ENCODE measurements around the gene MKNK1.

MKNK1 gene

DNA sequence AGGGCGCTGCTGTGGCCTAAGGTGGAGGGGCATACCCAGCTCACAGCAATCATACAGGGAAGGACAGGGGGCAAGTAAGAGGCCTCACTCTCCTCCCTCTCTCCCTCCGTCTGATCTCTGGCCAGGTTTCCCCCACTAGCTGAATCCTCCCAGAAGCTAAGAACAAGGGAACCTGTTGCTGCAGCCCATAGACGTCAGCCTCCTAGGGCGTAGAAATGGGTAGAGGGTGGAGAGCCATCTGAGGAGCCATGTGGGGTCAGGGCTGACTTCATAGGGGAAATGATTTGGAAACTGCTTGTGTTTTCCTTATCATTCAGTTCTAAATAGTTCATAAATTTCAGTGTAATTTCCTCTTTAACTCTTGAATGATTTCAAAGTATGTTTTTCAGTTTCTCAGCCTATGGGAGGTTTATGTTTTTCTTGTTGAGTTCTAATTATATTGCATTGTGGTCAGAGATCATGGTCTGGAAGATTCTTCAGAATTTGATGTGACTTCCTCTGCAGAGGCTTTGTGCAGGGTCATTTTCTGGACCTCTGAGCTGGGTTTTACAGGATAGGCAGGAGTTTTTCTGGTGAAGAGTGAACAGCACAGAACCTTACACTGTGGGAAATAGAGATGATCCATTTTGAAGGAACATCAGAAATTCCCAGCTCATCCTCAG, 14.8 kb upstream of the MKNK1 start:
- no peak for DNase-seq

DNA sequence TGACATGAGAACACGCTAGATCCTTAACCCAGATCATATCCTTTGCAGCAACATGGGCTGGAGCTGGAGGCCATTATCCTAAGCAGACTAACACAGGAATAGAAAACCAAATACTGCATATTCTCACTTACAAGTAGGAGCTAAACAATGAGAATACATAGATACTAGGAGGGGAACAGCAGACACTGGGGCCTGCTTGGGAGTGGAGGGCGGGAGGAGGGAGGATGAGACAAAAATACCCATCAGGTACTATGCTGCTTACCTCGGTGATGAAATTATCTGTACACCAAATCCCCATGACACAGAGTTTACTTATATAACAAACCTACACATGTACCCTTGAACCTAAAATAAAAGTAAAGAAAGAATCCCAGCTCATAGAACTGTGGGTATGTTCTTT, 13.8 kb upstream of the MKNK1 start:
- DNase-seq = no peak

DNA sequence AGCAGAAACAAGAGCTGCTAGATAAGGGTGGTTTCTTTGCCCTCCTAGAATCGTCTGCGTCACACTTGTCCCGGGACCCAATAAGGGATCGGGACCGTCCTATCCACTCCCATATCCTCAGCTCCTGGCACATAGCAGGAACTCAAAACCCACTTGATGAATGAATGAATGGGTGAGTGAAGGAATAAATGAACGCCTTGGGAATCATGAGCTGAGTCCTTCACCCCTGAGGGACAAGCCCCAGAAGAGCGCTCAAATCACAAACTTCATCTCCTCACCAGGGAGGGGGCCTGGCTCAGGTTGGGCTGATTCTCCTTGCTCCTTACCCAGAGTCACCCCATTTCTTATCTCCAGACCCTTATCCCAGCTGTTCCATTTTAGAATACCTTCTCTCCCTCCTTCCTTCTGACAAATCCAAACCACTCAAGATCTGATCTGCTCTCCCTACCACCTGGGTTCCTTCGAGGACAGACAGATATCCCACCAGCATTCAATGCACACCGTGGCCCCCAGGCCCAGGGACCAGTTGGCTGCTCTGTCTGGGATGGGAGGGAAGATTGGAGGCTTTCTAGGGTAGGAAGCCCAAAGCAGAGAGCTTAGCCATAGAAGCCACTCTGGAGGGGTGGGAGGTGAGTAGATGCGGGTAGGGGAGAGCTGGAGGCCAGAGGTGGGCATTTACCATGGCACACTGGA, 13.2 kb upstream of the MKNK1 start:
- no peak for DNase-seq

DNA sequence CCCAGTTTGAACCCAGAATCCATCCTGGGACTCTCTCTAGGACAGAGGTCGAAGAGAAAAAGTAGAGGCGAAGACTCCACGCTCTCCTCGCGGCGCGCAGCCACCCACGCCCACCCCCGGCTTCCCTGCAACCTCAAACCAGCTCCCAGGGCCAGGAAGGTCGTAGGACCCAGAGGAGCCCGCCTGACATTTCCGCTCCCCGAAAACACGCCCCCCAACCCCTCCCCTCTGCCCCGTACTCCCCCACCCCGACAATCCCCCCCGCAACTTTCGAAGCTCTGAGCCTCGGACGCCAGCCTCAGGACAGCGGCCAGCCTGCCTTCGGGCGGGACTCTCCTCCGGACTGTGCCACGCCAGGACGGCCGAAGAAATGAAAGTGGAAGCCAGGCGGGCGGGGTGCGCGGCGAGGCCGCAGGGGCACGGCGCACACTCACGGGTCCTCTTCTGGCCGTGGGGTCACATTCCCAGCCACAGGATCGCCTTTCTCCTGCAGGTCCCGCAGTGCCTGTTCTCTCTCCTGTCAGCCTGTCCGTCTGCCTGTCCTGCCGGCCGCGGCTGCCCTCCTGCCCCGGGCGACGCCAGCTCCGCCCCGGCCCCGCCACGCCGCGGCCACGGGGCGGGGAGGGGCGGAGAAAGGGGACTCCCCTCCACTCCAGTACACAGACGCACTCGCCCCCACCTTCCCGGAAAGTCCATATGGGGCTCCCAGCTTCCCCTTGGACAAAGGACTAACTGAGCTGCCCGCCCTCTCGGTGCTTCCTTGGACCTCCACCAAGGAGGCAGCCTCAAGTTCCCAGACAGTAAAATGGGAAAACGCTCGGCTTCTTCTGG, 12.4 kb upstream of the MKNK1 start, which contains the start of gene MOB3C:
MOB3C (minus strand) TSS at position 535 of the 831 bp plus-strand sequence. CDS start 3,490 bp downstream, outside the sequence.
- no peak for DNase-seq

DNA sequence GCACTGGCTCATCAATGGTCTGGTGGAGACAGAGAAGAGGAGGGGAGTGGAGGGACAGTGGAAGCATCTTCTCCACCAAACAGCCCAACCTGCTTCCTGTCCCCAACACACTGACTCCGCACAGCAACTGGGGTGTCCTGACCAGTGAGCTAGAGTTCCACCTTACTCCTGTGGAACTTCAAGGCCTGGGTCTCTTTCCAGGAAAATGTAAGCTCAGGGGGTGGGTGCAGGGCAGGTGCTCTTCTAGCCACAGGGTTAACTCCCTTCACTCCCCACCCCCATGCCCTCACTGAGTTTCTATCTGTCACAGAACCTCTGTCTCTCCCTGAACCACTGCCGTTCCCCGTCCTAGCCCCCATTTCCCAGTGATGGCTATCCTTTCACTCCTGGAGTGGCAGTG, 11.7 kb upstream of the MKNK1 start:
- DNase-seq = no peak

DNA sequence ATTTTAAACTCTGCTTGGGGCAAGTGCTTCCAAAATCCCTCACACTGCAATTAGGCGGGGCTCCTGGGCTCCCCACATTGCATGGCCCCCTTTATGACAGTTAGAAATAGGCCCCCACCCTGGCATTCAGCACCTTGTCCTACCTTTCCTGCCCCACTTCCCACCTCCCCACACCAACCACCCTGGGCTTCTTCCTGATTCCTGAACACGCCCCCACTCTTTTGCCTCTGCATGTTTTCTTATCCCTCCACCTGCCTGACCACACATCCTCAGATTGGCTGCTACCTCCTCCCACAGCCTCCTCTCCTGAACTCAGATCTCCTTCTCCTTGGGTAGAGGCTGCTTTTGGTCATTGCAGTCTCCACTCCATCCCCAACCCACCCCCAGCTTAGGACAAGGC, 11.0 kb upstream of the MKNK1 start:
- no peak for DNase-seq

DNA sequence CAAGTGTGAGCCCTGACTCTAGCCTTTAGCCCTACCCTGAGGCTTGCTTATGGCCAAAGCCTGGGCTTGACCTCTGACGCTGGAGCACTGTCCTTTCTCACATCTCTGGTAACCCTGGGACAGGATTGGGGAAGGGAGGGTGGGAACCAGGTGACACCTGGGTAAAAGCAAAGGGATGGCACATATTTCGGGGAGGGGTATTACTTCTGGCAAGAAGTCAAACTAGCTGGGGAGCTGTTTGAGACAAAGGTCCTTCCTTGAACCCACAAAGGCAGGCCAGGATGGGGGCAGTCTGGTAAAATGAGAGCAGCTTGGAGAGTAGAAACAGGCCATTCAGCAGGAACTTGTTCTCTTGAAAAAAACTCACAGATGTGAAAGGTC, 10.5 kb upstream of the MKNK1 start:
- no peak for DNase-seq

DNA sequence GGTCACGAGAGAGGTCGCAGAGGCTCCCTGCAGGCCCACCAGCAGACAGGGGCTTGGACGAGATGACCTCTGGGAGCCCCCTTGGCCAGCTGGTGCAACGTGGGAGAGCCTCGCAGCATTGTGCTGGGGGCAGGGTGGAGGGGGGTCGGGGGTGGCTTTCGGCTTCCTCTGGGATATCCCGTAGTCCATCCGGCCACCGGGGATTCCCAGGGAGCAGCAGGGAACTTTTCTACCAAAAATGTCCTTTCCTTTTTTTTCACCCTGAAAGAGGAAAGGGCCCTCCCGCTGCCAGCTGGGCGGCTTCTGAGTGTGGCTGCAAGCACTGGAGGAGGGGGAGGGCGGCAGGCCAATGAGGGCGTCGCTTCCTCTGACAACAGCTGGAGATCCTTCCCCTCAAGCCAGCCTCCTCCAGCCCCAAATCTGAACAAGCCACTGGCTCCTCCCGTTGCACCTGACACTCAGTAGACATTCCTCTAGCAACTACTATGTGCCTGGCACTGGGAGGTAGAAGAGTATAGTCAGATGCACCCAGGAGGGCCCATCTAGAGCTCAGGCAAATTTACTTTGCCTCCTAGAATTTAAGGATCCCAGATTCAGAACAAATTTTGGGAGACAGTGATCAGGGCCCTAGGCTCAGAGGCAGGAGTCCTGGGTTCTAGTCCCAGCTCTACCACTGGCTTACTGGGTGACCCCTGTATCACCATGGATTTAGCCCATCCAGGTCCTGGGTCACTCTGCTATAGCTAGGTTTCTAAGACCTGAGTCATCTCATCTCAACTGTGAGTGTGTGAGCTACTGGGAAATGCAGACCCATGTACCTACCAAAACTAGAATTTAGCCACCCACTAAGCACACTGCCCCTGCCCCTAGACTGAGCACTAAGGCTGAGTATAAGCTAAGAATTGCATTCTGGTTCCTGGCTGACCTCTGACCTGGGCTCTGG, 9.9 kb upstream of the MKNK1 start:
- no peak for DNase-seq

DNA sequence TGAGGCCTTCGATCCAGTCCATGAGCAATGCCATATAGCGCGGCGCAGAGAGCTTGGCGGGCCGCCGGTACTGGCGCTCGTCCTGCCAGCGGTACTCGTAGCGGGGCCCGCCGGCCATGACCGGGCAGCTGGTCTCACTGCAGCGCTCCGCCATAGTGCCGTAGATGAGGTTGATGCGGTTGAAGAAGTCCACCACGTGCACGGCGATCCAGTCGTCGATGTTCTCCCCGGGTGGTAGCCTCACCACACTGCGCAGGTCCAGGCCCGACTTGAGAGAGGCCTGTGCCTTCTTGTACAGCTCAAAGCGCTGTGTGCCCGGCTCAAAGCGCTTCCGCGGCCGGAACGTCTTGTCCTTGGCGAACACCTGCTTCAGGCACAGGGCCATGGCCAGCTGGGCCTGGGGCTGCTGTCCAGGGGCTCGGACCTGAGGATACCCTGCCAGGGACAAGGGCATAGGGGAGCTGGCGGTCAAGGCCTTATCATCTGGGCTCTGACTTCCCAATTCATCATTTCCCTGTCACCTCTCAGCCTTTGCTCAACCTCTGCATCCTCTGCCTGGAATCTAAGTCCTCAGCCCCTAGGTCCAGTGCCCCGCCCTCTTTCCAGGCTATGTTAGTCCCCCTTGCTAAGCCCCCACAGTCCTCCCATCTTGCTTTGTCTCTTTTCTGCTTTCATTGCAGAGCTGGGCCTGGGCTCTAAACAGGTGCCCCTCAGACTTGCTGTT, 9.0 kb upstream of the MKNK1 start:
- no peak for DNase-seq

DNA sequence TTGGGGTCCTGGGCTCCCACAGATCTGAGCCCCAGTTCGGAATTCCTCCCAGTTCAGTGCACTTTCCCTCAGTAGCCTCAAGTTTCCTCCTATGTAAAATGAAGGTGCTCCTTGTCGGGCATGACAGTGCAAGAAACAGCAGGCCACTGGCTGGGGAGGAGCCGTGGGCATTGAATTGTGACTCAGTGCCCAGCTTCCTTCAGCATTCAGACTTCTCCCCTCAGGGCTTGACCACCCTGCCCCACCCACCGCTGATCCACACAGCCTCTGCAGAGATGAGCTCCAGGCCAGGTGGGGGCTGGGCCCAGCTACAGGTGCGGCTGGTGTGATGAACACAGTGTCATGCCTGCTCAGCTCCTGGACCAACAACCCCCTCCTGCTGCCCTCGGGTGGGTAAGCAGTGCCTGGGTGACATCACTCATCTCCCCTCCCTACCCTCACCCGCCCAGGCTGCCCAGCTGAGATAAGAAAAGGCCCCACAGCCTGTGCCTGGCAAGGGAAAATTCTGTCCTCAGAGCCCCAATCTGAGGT, 7.7 kb upstream of the MKNK1 start:
- no peak for DNase-seq

DNA sequence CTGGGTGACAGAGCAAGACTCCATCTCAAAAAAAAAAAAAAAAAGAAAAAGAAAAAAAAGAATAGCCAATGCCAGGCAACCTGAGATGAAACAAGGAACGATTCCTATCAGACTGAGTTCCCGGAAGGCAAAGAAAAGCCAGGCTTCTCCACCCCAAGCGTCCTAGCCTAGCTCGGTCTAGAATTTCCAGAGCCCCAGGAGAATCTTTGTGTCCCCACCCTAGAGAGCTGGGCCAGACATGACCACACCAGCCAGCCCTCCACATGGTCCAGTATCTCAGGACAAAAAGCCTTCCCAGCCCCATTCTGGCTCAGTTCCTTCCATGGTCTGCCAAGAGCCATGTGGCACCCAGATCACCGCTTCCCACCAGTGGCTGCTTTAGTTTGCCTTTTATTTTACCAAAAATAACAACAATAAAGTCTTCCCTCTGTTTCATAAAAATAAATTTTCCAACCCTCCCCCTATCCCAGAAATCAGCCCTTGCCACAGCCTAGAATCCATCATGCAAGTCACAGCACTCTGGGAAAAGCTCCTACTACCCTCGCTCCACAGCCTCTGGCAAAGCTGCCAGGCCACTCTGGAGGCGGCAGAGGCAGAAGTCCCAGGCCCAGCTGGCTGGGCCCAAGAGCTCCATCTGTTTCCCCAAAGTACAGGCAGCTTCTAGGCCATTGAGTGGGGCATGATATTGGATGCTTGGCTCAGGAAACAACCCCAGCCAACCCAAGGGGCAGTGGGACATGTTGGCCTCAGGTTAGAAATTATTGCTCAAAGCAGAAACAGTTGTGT, 3.5 kb upstream of the MKNK1 start:
- DNase-seq = no peak

DNA sequence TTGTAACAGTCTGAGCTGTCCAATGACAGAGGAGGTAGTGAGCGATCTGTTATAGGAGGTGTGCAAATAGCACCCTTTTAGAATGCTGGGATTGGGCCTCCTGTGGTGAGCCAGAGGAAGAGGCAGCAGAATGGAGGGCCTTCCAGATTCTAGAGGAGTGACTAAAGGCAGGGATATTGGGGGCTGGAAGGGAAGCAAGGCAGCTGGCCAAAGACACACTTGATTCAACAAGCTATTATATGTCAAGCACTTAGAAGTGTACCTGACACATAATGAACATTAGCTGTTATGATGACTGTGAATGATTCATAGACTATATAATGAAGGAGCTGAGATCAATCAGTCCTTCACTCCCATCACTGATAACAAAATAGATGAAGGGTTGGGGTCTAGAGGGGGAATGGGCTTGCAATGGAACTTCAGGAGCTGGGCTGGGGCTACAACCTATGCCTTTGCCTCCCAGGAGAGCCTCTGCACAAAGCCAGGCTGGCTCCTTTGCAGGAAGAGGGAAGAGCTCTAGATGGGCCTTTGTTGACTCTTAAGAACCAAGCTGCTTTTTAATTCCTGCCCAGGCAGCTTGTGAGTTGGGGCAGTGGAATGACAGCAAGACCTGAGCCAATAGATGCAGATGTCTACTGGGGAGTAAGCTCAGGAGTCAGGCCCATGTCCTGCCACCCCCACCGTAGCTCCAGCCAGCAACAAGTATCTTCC, 2.3 kb upstream of the MKNK1 start:
- no peak for DNase-seq

DNA sequence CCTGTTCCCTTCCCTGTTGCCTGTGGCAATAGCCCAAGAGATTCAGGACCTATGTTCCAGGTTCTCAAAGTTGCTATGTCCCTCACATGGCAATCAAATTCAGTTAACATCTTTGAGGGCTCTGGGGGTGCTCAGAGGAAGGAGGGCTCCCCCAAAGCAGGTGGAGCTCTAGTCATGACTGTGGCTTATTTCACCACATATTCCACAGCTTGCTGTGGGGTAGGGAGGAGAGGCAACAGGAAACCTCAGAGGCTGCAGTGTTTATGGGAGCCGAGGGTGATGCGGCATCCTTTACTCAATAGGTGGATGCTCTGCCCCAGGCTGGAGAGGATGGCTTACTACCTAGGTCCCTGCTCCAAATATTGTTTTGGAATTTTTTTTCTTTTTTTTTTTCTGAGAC, 1.2 kb upstream of the MKNK1 start:
- no peak for DNase-seq

DNA sequence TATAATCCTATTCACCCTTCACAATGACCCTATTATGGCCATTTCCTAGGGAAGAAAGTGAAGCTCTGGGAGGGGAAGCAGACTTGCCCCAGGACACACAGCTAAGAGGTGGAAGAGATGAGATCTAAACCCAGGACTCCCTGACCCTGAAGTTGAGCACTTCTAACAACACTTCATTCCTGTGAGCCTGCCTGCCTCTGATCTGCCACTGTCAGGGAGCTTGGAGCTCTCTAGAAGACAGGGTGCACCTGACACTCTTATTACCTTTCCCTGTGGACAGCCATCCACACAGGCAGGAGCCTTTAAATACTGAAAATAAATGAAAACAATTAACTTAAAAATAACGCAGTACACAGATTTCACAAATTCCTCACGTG, 599 bp downstream of the MKNK1 start:
- DNase-seq = no peak

DNA sequence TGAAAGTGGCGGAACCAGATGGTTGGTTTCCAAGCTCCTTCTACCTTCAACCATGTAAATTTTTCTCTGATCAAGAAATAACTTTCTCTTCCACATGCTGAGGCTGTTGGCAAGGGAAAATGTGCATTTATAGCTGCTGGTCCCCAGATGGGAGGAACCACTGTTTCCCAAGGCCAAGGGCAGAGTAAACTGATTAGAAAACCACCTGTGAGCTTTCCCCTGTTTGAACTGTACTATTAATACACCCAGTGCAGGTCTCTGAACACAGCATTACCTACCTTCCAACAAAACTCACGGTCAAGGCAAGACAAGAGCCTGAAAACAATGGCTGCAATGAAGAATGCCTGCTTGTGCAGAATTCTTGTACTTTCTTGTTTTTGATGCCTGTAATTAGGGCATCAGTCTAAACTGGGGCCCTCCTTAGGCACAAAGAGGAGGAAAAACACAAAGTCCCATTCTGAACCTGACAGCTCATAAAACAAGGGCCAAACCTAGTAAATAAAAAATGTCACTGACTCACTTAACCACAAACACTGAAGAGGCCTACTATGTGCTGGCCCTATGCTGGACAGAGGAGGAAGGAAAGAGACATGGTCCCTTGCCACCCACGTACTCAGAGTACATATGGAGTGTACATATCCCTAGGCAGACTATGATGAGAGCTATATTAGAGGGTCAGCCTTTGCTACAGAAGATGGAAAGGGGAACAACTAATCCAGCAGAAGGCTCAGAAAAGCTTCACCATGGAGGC, 2.6 kb downstream of the MKNK1 start:
- DNase-seq = no peak

DNA sequence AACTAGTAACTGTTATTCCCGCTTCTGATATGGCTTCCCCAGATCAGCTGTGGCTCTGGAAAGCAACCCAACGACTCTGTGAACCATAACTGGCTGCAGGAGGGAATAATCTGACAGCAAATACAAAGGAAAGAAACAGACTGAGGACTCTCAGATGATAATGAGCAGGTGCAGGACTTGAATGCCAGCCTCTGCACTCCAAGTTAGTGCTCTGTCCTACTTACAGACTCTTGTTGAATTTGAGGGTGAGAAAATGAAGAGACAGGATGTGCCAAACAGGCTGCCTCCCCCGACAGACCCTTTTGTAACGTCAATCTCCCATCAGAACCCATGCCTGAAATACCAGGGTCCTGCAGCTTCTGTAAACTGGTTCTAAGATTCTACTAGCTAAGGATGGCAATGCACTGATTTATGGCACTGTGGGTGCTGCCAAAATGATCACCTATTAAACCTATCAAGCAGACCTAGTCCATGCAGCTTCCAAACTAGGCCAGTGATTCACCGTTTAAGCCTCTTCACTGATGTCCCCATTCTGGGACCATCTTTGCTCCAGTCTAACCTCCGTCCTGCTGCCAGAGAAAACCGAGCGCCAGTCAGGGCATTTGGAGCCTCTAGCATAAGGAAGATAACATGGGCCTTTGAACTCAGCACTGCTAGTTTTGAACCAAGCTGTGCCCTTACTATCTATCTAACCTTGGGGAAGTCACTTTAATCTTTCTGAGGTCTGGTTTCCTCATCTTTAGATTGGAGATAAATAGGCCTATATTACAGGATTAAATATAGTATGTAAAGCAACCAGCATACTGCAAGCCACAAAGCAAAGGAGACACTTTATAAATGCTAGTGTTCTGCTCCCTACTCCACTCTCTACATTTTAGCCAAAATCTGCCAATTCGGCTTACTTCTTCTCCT, 4.8 kb downstream of the MKNK1 start:
- no peak for DNase-seq

DNA sequence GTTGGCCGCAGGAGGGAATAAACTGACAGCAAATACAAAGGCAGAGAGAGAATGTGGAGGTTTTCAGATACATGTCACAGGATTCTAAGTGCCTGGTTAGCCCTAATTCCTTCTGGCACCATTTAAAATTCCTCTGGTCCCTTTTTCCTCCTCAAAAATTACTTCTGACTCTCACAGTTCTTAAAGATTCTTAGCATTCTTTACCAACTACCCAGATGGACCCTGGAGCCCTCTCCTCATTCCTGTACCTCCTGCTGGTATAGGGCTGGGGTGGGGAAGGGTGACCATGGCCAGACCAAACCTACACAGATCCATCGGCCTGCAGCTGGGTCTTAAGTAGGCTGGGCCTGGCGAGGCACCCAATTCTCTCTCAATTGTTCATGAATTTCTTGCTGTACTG, 7.2 kb downstream of the MKNK1 start:
- no peak for DNase-seq

DNA sequence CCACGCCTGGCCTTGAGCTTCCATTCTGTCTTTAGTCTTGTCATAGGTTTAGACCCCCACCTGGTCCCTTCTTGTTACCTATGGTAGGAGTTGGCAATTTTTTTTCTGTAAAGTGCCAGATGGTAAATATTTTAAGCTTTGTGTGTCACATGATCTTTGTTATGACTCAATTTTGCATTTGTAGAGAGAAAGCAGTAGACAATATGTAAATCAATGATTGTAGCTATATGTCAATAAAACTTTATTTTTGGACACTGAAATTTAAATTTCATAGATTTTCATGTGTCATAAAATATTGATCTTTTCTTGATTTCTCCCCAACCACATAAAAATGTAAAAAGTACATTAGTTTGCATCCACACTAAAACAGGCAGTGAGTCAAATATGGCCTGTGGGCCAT, 8.0 kb downstream of the MKNK1 start:
- DNase-seq = no peak

DNA sequence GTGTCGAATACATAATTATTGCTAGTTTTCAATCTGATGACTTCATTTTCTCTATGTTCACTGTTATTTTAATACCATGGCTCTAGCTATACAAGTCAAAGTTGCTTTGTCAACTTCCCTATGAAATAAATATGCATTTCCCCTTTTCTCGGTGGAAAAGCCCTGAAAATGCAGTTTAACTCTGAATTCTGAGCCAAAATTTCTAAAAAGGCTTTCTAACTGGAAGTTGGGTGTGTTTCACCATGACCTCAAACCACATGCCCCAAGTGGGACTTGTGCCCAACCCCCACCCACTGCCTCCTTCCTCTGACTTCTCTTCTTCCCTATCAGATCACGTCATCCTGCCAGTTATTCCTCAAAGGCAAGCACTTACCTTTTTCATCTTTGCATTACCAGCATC, 8.9 kb downstream of the MKNK1 start:
- DNase-seq = no peak

Data from SHP77 treated with DMSO at 0.1 percent for 48 hours (cell line).